Esophagus muscularis mucosa (tissue), 4 donors: Measurements from ENCODE around the gene RAB11FIP3.

Experiments used
- CTCF ChIP-seq, 3 experiments: fragments of 200-600 bp in 2 of 3; fragments of 450-650 bp in 1 of 3; sonication (generic) in 2 of 3; IDR thresholded peaks; one replicate each; pipeline ENCODE4 v1.5.1; 2017 to 2019; ENCODE audit warnings: antibody characterized with exemption in 3 of 3, mild to moderate bottlenecking in 2 of 3, moderate library complexity in 1 of 3
- EP300 ChIP-seq: sonication (generic); formaldehyde crosslinking; IDR thresholded peaks from one replicate; pipeline ENCODE4 v1.6.1; 2017; ENCODE audit warnings: antibody characterized with exemption
- POLR2A ChIP-seq: fragments of 450-650 bp; IDR thresholded peaks from one replicate; pipeline ENCODE4 v1.6.1; 2017; ENCODE audit warnings: antibody characterized with exemption, moderate library complexity, mild to moderate bottlenecking, low read depth
- POLR2AphosphoS5 ChIP-seq, 2 donors: sonication (generic); formaldehyde crosslinking; IDR thresholded peaks; one replicate each; pipeline ENCODE4 v1.6.1; 2017; ENCODE audit warnings: antibody characterized with exemption in 2 of 2

- TF ChIP-seq CTCF (IDR thresholded peaks at IDR 0.05) (no peak), EP300 (no peak), POLR2AphosphoS5 (IDR thresholded peaks at IDR 0.05) (no peak), POLR2A (no peak)
Measured at GRCh38 chr16:519841-520687, 94.6 kb downstream of the RAB11FIP3 start.
